A549 (cell line): ENCODE data around the gene ZNF521.

Experiments used
- CTCF ChIP-seq: fragments of >200 bp; sonication (Bioruptor Twin); formaldehyde crosslinking; IDR thresholded peaks from 3 replicates; pipeline ENCODE4 v1.5.1; 2016
- E2F6 ChIP-seq: IDR thresholded peaks from 2 replicates; pipeline ENCODE4 v1.6.1; 2012; ENCODE audit warnings: low read depth, borderline replicate concordance
- ELK1 ChIP-seq: fragments of 150-350 bp; IDR thresholded peaks from 2 replicates; pipeline ENCODE4 v1.6.1; 2014; ENCODE audit warnings: low read depth, mild to moderate bottlenecking, low read length
- POLR2A ChIP-seq: IDR thresholded peaks from 2 replicates; pipeline ENCODE4 v1.6.1; 2012; ENCODE audit warnings: mild to moderate bottlenecking, low read length
- TF ChIP-seq, protein P1 (sequence below): fragments of 200-600 bp; sonication (generic); IDR thresholded peaks from 2 replicates; pipeline ENCODE4 v1.6.1; 2016; ENCODE audit warnings: antibody characterized with exemption, mild to moderate bottlenecking, moderate library complexity

DNA sequence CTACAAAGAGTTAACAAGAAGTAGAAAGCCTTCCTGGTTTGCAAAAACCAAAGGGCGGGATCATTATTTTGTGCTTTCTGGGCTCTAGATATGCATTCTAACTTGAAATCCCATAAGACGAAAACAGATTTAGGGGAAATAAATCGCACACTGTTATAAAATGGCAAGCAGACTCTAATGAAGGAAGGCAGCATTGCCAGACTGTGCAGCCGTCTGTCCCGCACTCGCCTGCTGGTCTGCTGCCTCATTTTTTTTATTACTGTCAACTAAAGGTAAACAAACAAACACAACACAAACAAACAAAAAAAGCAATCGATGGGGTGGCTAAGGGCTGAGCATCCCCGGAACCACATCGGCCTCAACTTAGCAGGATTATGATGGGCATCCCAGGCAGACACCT lies 24.4 kb downstream of the ZNF521 start:
- no peak for TF ChIP-seq E2F6
- TF ChIP-seq, protein P1, sequence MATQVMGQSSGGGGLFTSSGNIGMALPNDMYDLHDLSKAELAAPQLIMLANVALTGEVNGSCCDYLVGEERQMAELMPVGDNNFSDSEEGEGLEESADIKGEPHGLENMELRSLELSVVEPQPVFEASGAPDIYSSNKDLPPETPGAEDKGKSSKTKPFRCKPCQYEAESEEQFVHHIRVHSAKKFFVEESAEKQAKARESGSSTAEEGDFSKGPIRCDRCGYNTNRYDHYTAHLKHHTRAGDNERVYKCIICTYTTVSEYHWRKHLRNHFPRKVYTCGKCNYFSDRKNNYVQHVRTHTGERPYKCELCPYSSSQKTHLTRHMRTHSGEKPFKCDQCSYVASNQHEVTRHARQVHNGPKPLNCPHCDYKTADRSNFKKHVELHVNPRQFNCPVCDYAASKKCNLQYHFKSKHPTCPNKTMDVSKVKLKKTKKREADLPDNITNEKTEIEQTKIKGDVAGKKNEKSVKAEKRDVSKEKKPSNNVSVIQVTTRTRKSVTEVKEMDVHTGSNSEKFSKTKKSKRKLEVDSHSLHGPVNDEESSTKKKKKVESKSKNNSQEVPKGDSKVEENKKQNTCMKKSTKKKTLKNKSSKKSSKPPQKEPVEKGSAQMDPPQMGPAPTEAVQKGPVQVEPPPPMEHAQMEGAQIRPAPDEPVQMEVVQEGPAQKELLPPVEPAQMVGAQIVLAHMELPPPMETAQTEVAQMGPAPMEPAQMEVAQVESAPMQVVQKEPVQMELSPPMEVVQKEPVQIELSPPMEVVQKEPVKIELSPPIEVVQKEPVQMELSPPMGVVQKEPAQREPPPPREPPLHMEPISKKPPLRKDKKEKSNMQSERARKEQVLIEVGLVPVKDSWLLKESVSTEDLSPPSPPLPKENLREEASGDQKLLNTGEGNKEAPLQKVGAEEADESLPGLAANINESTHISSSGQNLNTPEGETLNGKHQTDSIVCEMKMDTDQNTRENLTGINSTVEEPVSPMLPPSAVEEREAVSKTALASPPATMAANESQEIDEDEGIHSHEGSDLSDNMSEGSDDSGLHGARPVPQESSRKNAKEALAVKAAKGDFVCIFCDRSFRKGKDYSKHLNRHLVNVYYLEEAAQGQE, result no peak
- no peak for TF ChIP-seq CTCF
- TF ChIP-seq ELK1, result no peak
- TF ChIP-seq POLR2A, result no peak
